Suprapubic skin (tissue), 4 donors: ENCODE measurements around the gene REV1. TPM values are rescaled to one million over a fixed set of nuclear protein-coding genes. Genes with fewer than 3 reads are reported as not detected.

Source experiments
- DNase-seq, 2 donors: peaks; one replicate each; pipeline ENCODE4 v3.0.0-alpha.2; 2019; ENCODE audit warnings: low spot score in 2 of 2
- H3K27ac ChIP-seq: fragments of 200-600 bp; sonication (generic); one replicate; pipeline ENCODE4 v1.5.1; 2019
- H3K27me3 ChIP-seq: fragments of 200-600 bp; sonication (generic); one replicate; pipeline ENCODE4 v1.5.1; 2019
- H3K36me3 ChIP-seq: fragments of 200-600 bp; sonication (generic); one replicate; pipeline ENCODE4 v1.5.1; 2019
- H3K4me1 ChIP-seq: fragments of 200-600 bp; sonication (generic); one replicate; pipeline ENCODE4 v1.5.1; 2019
- H3K4me3 ChIP-seq: fragments of 200-600 bp; sonication (generic); one replicate; pipeline ENCODE4 v1.5.1; 2019; ENCODE audit warnings: mild to moderate bottlenecking
- H3K9me3 ChIP-seq: fragments of 200-600 bp; sonication (generic); one replicate; pipeline ENCODE4 v1.5.1; 2019
- CTCF ChIP-seq, 2 donors: fragments of 200-600 bp in 1 of 2; fragments of 450-650 bp in 1 of 2; sonication (generic) in 1 of 2; IDR thresholded peaks; one replicate each; pipeline ENCODE4 v1.5.1; 2016 to 2019; ENCODE audit warnings: antibody characterized with exemption in 2 of 2, mild to moderate bottlenecking in 1 of 2, moderate library complexity in 1 of 2
- EP300 ChIP-seq: sonication (generic); formaldehyde crosslinking; IDR thresholded peaks from one replicate; pipeline ENCODE4 v1.6.1; 2017; ENCODE audit warnings: antibody characterized with exemption
- POLR2A ChIP-seq, 2 donors: fragments of 450-650 bp; IDR thresholded peaks; one replicate each; pipeline ENCODE4 v1.6.1; 2017; ENCODE audit warnings: antibody characterized with exemption in 2 of 2, mild to moderate bottlenecking in 2 of 2, moderate library complexity in 2 of 2
- POLR2AphosphoS5 ChIP-seq, 3 donors: sonication (generic); formaldehyde crosslinking; IDR thresholded peaks; one replicate each; pipeline ENCODE4 v1.6.1; 2017; ENCODE audit warnings: antibody characterized with exemption in 3 of 3
- WGBS: methylation state at CpG from one replicate; pipeline ENCODE4 v1.1.5; 2018; 5-methylcytosine and 5-hydroxymethylcytosine counted together
- total RNA-seq, 4 donors: library from RNA; depleted of rRNA; stranded (reverse); fragments of >200 nt; gene quantifications; one replicate each; pipeline ENCODE4 v1.1.0, GENCODE V29; 2016

The REV1 gene
- total RNA-seq, 4 donors from 2014 or later, result 43.1 to 99.9 (median 53.5) TPM

- WGBS, result 88% methylated on average over 4 of the region's 4 CpGs
- H3K36me3 ChIP-seq, result no peaks in the 10 kb centered on the region
- no peak overlapping the region for H3K4me3 ChIP-seq
These were observed 30.4 kb upstream of the REV1 start for GRCh38 chr2:99520195-99520594.

GRCh38 chr2:99514357-99514756, 24.5 kb upstream of the REV1 start:
- H3K27me3 ChIP-seq, result no peaks in the 10 kb centered on the region
- H3K27ac ChIP-seq, result no peak overlapping the region
- WGBS, result 91% methylated on average over 4 of the region's 4 CpGs
- no peak for DNase-seq
- no peaks in the 10 kb centered on the region for H3K36me3 ChIP-seq
- TF ChIP-seq POLR2A (IDR thresholded peaks at IDR 0.05) (no peak), CTCF (IDR thresholded peaks at IDR 0.05) (no peak), POLR2AphosphoS5 (IDR thresholded peaks at IDR 0.05) (no peak)
- no peak overlapping the region for H3K4me3 ChIP-seq
- H3K9me3 ChIP-seq, result no peaks in the 10 kb centered on the region
- H3K4me1 ChIP-seq, result no peaks in the 10 kb centered on the region

More at GRCh38 chr2:99520195-99520594, 30.4 kb upstream of the REV1 start:
- no peak for DNase-seq
- Histone ChIP-seq H3K9me3 (no peaks in the 10 kb centered on the region), H3K4me1 (no peaks in the 10 kb centered on the region), H3K27ac (no peak overlapping the region), H3K27me3 (no peaks in the 10 kb centered on the region)
- no peak for TF ChIP-seq EP300

- Histone ChIP-seq H3K4me1 (no peaks in the 10 kb centered on the region), H3K27me3 (no peaks in the 10 kb centered on the region), H3K9me3 (no peaks in the 10 kb centered on the region), H3K4me3 (no peak overlapping the region), H3K27ac (no peak overlapping the region), H3K36me3 (no peaks in the 10 kb centered on the region)
- no peak for DNase-seq
- 20% methylated on average over 1 of the region's 1 CpG for WGBS
- TF ChIP-seq POLR2A (IDR thresholded peaks at IDR 0.05) (no peak), POLR2AphosphoS5 (IDR thresholded peaks at IDR 0.05) (no peak), CTCF (IDR thresholded peaks at IDR 0.05) (no peak), EP300 (no peak)
These were observed 22.4 kb upstream of the REV1 start for GRCh38 chr2:99512181-99512591.

GRCh38 chr2:99509387-99509786, 19.6 kb upstream of the REV1 start:
- Histone ChIP-seq H3K4me1 (no peaks in the 10 kb centered on the region), H3K27me3 (no peaks in the 10 kb centered on the region), H3K4me3 (no peak overlapping the region), H3K36me3 (no peaks in the 10 kb centered on the region), H3K27ac (no peak overlapping the region), H3K9me3 (no peaks in the 10 kb centered on the region)
- TF ChIP-seq EP300 (no peak), POLR2AphosphoS5 (IDR thresholded peaks at IDR 0.05) (no peak), CTCF (IDR thresholded peaks at IDR 0.05) (no peak), POLR2A (IDR thresholded peaks at IDR 0.05) (no peak)
- WGBS, result 79% methylated on average over 4 of the region's 4 CpGs
- DNase-seq, result no peak

- Histone ChIP-seq H3K27me3 (no peaks in the 10 kb centered on the region), H3K36me3 (no peaks in the 10 kb centered on the region), H3K9me3 (no peaks in the 10 kb centered on the region), H3K4me1 (peaks cover 5% of the 10 kb centered on the region), H3K4me3 (no peak overlapping the region), H3K27ac (no peak overlapping the region)
- DNase-seq, result no peak
- TF ChIP-seq POLR2AphosphoS5 (IDR thresholded peaks at IDR 0.05) (no peak), POLR2A (IDR thresholded peaks at IDR 0.05) (no peak), EP300 (no peak), CTCF (IDR thresholded peaks at IDR 0.05) (no peak)
- 85% methylated on average over 7 of the region's 7 CpGs for WGBS
These were observed 18.4 kb upstream of the REV1 start for GRCh38 chr2:99507937-99508818.
